IMR-90 (cell line): ENCODE results near the gene USP7.

Experiments used
- BHLHE40 ChIP-seq: fragments of 150-350 bp; IDR thresholded peaks from 2 replicates; pipeline ENCODE4 v1.6.1; 2016; ENCODE audit warnings: mild to moderate bottlenecking, low read depth, low read length
- MAZ ChIP-seq: IDR thresholded peaks from 2 replicates; pipeline ENCODE4 v1.6.1; 2012; ENCODE audit warnings: low read depth, mild to moderate bottlenecking, low read length, improper control_type of control experiment, moderate library complexity, borderline replicate concordance
- NFE2L2 ChIP-seq: fragments of 150-350 bp; IDR thresholded peaks from 2 replicates; pipeline ENCODE4 v1.6.1; 2016; ENCODE audit warnings: low read depth, mild to moderate bottlenecking, low read length
- POLR2A ChIP-seq: IDR thresholded peaks from 2 replicates; pipeline ENCODE4 v1.6.1; 2012; ENCODE audit warnings: mild to moderate bottlenecking, low read depth, low read length
- RAD21 ChIP-seq: IDR thresholded peaks from 2 replicates; pipeline ENCODE4 v1.6.1; 2012; ENCODE audit warnings: low read length, improper control_type of control experiment
- RCOR1 ChIP-seq: IDR thresholded peaks from 2 replicates; pipeline ENCODE4 v1.6.1; 2012; ENCODE audit warnings: mild to moderate bottlenecking, low read length, improper control_type of control experiment; ENCODE audit not compliant: insufficient replicate concordance
- SMC3 ChIP-seq: fragments of 150-350 bp; IDR thresholded peaks from 2 replicates; pipeline ENCODE4 v1.6.1; 2016; ENCODE audit warnings: low read depth, mild to moderate bottlenecking, antibody characterized with exemption, low read length, moderate library complexity
- TF ChIP-seq, protein P1 (sequence below): conservative IDR thresholded peaks from 2 replicates; pipeline ENCODE4 v1.5.1; 2012; ENCODE audit warnings: mild to moderate bottlenecking, low read depth, low read length, improper control_type of control experiment

DNA sequence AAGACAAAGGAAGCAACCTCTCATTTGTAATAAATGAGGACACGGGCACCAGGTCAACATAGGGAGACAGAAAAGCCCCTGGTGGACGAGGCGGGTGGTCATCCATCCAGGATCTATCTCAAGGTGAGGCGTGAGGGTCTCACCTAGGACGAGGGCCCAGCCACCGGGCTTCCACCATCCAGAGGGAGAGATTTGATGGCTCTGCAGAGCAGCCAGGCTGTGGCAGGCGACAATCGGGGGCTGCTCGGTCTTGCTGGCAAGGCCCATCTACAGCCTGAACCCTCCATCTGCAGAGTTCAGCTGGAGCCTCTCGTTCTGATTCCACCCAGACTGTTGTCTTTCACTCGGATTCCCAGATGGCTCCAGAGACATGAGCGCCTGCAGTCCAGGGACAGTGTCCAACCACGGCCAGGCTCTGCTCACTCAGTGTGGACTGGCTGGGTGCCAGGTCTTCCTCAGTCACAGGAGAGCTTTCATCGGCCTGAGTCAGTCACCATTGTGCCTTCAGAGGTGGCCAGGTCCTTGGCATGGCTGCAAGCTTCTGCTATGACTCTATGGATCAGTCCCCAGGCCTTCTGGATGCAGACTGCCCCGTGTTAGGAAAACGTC is 75.7 kb downstream of the USP7 start:
- TF ChIP-seq, protein P1, sequence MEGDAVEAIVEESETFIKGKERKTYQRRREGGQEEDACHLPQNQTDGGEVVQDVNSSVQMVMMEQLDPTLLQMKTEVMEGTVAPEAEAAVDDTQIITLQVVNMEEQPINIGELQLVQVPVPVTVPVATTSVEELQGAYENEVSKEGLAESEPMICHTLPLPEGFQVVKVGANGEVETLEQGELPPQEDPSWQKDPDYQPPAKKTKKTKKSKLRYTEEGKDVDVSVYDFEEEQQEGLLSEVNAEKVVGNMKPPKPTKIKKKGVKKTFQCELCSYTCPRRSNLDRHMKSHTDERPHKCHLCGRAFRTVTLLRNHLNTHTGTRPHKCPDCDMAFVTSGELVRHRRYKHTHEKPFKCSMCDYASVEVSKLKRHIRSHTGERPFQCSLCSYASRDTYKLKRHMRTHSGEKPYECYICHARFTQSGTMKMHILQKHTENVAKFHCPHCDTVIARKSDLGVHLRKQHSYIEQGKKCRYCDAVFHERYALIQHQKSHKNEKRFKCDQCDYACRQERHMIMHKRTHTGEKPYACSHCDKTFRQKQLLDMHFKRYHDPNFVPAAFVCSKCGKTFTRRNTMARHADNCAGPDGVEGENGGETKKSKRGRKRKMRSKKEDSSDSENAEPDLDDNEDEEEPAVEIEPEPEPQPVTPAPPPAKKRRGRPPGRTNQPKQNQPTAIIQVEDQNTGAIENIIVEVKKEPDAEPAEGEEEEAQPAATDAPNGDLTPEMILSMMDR, result no peak
- TF ChIP-seq SMC3 (no peak), POLR2A (no peak), MAZ (no peak), RAD21 (no peak), NFE2L2 (no peak), RCOR1 (no peak), BHLHE40 (no peak)
